Panc1 (cell line): ENCODE results near the gene CNOT1. TPM values are rescaled to one million over a fixed set of nuclear protein-coding genes. Genes with fewer than 3 reads are reported as not detected.

Experiments
- ATAC-seq: fragments of 200-7000 bp; cut with Tn5 transposase; 2 replicates; pipeline ENCODE4 v1.9.1; 2020; ENCODE audit warnings: mild to moderate bottlenecking, moderate library complexity
- BruUV-seq: library from RNA; stranded (reverse); fragments of 400-500 nt; replicated peaks from 2 replicates; lab custom pipeline; 2021; lab: Mats Ljungman, UMichigan
- CTCF ChIA-PET: fragments of 300-600 bp; sonication (Branson Sonifier 250); formaldehyde crosslinking; loops from one replicate; lab custom pipeline; 2022; ENCODE audit warnings: antibody characterized with exemption; lab: Charles Lee
- POLR2A ChIA-PET: fragments of 300-600 bp; sonication (Branson Sonifier 250); formaldehyde crosslinking; loops from one replicate; lab custom pipeline; 2022; ENCODE audit warnings: antibody characterized with exemption; lab: Charles Lee
- DNase-seq: peaks from one replicate; pipeline ENCODE4 v3.0.0-alpha.2; 2010; ENCODE audit warnings: low read depth, low spot score
- H3K27ac ChIP-seq: 2 replicates; pipeline ENCODE4 v1.5.1; 2011; ENCODE audit warnings: mild to moderate bottlenecking, low read length, inconsistent platforms
- H3K27me3 ChIP-seq: fragments of 200-500 bp; sonication (Bioruptor generic); 2 replicates; pipeline ENCODE4 v1.6.0; 2014; ENCODE audit warnings: low read length, inconsistent platforms; ENCODE audit not compliant: control insufficient read depth, insufficient read depth
- H3K36me3 ChIP-seq: fragments of 200-500 bp; sonication (Bioruptor generic); 2 replicates; pipeline ENCODE4 v1.5.1; 2014; ENCODE audit warnings: inconsistent platforms, mild to moderate bottlenecking, low read length, moderate library complexity; ENCODE audit not compliant: control insufficient read depth, insufficient read depth
- H3K4me1 ChIP-seq: 2 replicates; pipeline ENCODE4 v1.5.1; 2011; ENCODE audit warnings: inconsistent platforms, mild to moderate bottlenecking, low read length, moderate library complexity; ENCODE audit not compliant: control insufficient read depth, insufficient read depth
- H3K4me3 ChIP-seq, 2 experiments: 2 replicates each; pipeline ENCODE4 v1.5.1; 2011 to 2012; ENCODE audit warnings: low read depth in 2 of 2, low read length in 2 of 2, mild to moderate bottlenecking in 2 of 2, inconsistent platforms in 1 of 2, moderate library complexity in 1 of 2
- H3K9me3 ChIP-seq: fragments of 200-500 bp; sonication (Bioruptor generic); 2 replicates; pipeline ENCODE4 v1.5.1; 2014; ENCODE audit warnings: low read depth, mild to moderate bottlenecking, inconsistent platforms, low read length, moderate library complexity; ENCODE audit not compliant: control insufficient read depth, insufficient read depth
- CTCF ChIP-seq: fragments of 450-650 bp; IDR thresholded peaks from 2 replicates; pipeline ENCODE4 v1.5.1; 2017; ENCODE audit warnings: mild to moderate bottlenecking
- POLR2AphosphoS5 ChIP-seq: IDR thresholded peaks from 2 replicates; pipeline ENCODE4 v1.6.1; 2012; ENCODE audit warnings: mild to moderate bottlenecking, low read depth, low read length, moderate library complexity
- REST ChIP-seq, 2 experiments: IDR thresholded peaks; 2 replicates each; pipeline ENCODE4 v1.6.1; 2011 to 2012; ENCODE audit warnings: low read depth in 2 of 2, control low read depth in 1 of 2, low read length in 1 of 2, mild to moderate bottlenecking in 1 of 2, moderate library complexity in 1 of 2; ENCODE audit not compliant: insufficient read depth in 1 of 2
- SIN3A ChIP-seq: IDR thresholded peaks from 2 replicates; pipeline ENCODE4 v1.6.1; 2012; ENCODE audit warnings: low read depth, mild to moderate bottlenecking, low read length, moderate library complexity, borderline replicate concordance; ENCODE audit not compliant: insufficient read depth
- TCF7L2 ChIP-seq: IDR thresholded peaks from 2 replicates; pipeline ENCODE4 v1.6.1; 2011; ENCODE audit warnings: mild to moderate bottlenecking, low read depth, low read length, inconsistent platforms
- in situ Hi-C: cut with HindIII; loops from 2 replicates; pipeline ENCODE4 v1.10.0; 2016; ENCODE audit warnings: low sequenced_read_pairs, low pct_unique_long_range_greater_than_20kb
- intact Hi-C: fragments of 100-400 bp; cut with micrococcal nuclease; formaldehyde crosslinking; loops from one replicate; pipeline ENCODE4 v1.10.0; 2022; ENCODE audit not compliant: unreplicated experiment
- total RNA-seq: library from RNA; stranded (reverse); gene quantifications from one replicate; pipeline ENCODE4 v1.2.1, GENCODE V29; 2021; ENCODE audit not compliant: unreplicated experiment

CNOT1 gene
- total RNA-seq, 1 experiment from 2014 or later: 170 TPM

DNA sequence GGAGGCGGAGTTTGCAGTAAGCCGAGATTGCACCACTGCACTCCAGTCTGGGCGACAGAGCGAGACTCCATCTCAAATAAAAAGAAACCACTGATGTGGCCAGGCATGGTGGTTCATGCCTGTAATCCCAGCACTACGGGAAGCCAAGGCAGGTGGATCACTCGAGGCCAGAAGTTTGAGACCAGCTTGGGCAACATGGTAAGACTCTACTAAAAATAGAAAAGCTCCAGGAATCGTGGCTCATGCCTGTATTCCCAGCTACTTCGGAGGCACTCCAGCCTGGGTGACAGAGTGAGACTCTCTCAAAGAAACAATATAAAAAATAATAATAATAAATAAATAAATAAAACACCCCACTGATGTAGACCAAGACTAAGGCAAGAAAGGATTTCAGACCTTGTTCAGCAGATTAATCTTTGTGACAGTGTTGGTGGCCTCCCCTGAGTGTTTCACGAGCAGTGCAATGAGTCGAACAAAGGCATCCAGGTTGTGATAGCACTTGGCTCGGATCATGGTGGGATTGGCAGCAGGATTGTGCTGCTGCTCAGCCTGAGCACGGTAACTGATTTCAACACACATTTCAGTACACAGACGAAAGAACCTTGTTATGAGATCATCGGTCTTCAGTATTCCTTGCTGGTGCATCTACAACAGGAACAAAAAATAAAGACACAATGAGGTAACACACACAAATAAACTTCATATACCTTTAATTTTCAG lies 95.7 kb downstream of the CNOT1 start:
- ChIA-PET POLR2A (no interaction called here), CTCF (no interaction called here)
- intact Hi-C loops (no loop called here), in situ Hi-C loops (no loop called here)
- H3K9me3 ChIP-seq: no peaks in the 10 kb centered on the region
- H3K27ac ChIP-seq: no peak overlapping the region
- no peaks in the 10 kb centered on the region for H3K27me3 ChIP-seq
- ATAC-seq (no peak), DNase-seq (no peak)
- TF ChIP-seq CTCF: no peak
- no peak for TF ChIP-seq REST (IDR thresholded peaks at IDR 0.05; ENCODE audit: insufficient read depth in 1 of 2, low read depth in 2 of 2, low read length in 1 of 2)
- no peak for TF ChIP-seq POLR2AphosphoS5
- no peak for TF ChIP-seq TCF7L2
- no peak overlapping the region for H3K4me3 ChIP-seq
- BruUV-seq: no TSS peak
- H3K36me3 ChIP-seq: peaks cover 60% of the 10 kb centered on the region
- no peaks in the 10 kb centered on the region for H3K4me1 ChIP-seq

GRCh38 chr16:58532414-58532813 lies 97.2 kb downstream of the CNOT1 start:
- Histone ChIP-seq H3K27me3 (no peaks in the 10 kb centered on the region), H3K4me3 (no peak overlapping the region), H3K27ac (no peak overlapping the region), H3K36me3 (peaks cover 59% of the 10 kb centered on the region), H3K4me1 (no peaks in the 10 kb centered on the region), H3K9me3 (no peaks in the 10 kb centered on the region)
- intact Hi-C loops: no loop called here
- no peak for TF ChIP-seq TCF7L2
- TF ChIP-seq SIN3A: no peak
- no peak for TF ChIP-seq CTCF
- no peak for TF ChIP-seq REST (IDR thresholded peaks at IDR 0.05; ENCODE audit: insufficient read depth in 1 of 2, low read depth in 2 of 2, low read length in 1 of 2)
- no peak for TF ChIP-seq POLR2AphosphoS5
- ChIA-PET POLR2A (no interaction called here), CTCF (no interaction called here)
- ATAC-seq (no peak), DNase-seq (no peak)
- no TSS peak for BruUV-seq
- in situ Hi-C loops: no loop called here
